Fibroblast of villous mesenchyme (primary cell): ENCODE data around the gene HBEGF. TPM values are rescaled to one million over a fixed set of nuclear protein-coding genes. Genes with fewer than 3 reads are reported as not detected.

Experiments used
- DNase-seq: peaks from one replicate; pipeline ENCODE4 v3.0.0-alpha.2; 2010; ENCODE audit warnings: low read depth
- H3K4me3 ChIP-seq: 2 replicates; pipeline ENCODE4 v1.5.1; 2011; ENCODE audit warnings: low read depth, mild to moderate bottlenecking, low read length
- CTCF ChIP-seq: IDR thresholded peaks from 2 replicates; pipeline ENCODE4 v1.5.1; 2012; ENCODE audit warnings: low read depth, mild to moderate bottlenecking, low read length; ENCODE audit not compliant: insufficient read depth
- total RNA-seq: library from RNA; depleted of rRNA; stranded (reverse); fragments of >200 nt; gene quantifications from 2 replicates; pipeline ENCODE4 v1.2.3, GENCODE V29; 2012

HBEGF gene
- total RNA-seq, 1 donor, result 9.5 TPM

GRCh38 chr5:140328036-140328764 is 18.2 kb downstream of the HBEGF start:
- TF ChIP-seq CTCF, result no peak
- DNase-seq, result no peak
- H3K4me3 ChIP-seq, result no peak overlapping the region

- TF ChIP-seq CTCF, result no peak
- peak; percentile 55 for DNase-seq
- no peak overlapping the region for H3K4me3 ChIP-seq
Measured at GRCh38 chr5:140327589-140327988, 18.8 kb downstream of the HBEGF start.

- no peak for DNase-seq
- H3K4me3 ChIP-seq, result no peak overlapping the region
- no peak for TF ChIP-seq CTCF
Measured at GRCh38 chr5:140325486-140325885, 20.9 kb downstream of the HBEGF start.

- H3K4me3 ChIP-seq, result no peak overlapping the region
- DNase-seq, result peak; percentile 41
- no peak for TF ChIP-seq CTCF
Measured at GRCh38 chr5:140324617-140325241, 21.7 kb downstream of the HBEGF start.

- DNase-seq, result no peak
- no peak overlapping the region for H3K4me3 ChIP-seq
- TF ChIP-seq CTCF, result no peak
Measured at GRCh38 chr5:140324041-140324600, 22.3 kb downstream of the HBEGF start.

- no peak for TF ChIP-seq CTCF
- DNase-seq, result peak; percentile 81
- no peak overlapping the region for H3K4me3 ChIP-seq
Measured at GRCh38 chr5:140322751-140323731, 23.4 kb downstream of the HBEGF start.
